ENCODE results near the gene SLC39A8.

DNA sequence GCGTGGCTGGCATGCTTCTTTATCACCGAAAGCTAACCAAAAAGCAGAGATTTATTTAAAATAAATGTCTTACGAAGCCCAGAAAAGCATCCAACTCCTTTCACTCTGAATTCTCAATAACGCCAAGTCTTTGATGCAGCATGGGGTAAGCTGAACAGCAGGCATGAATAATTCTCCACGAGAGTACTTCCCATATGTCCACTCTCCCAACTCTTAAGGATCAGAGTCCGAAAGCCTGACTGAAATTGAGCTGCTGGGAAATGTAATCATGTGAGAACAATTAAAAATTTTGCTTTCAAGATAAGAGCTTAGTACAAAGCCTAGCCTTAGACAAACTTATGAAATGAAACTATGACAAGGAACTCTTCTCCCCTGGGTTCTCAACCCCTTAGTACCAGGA lies 7.5 kb upstream of the SLC39A8 start:
- TF ChIP-seq, protein P1, sequence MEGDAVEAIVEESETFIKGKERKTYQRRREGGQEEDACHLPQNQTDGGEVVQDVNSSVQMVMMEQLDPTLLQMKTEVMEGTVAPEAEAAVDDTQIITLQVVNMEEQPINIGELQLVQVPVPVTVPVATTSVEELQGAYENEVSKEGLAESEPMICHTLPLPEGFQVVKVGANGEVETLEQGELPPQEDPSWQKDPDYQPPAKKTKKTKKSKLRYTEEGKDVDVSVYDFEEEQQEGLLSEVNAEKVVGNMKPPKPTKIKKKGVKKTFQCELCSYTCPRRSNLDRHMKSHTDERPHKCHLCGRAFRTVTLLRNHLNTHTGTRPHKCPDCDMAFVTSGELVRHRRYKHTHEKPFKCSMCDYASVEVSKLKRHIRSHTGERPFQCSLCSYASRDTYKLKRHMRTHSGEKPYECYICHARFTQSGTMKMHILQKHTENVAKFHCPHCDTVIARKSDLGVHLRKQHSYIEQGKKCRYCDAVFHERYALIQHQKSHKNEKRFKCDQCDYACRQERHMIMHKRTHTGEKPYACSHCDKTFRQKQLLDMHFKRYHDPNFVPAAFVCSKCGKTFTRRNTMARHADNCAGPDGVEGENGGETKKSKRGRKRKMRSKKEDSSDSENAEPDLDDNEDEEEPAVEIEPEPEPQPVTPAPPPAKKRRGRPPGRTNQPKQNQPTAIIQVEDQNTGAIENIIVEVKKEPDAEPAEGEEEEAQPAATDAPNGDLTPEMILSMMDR (IDR thresholded peaks at IDR 0.05; ENCODE audit: poor library complexity, severe bottlenecking) = no peak
- TF ChIP-seq EZH2 (IDR thresholded peaks at IDR 0.05; ENCODE audit: borderline replicate concordance, insufficient read depth, low read length, poor library complexity, severe bottlenecking) (no peak), POLR2AphosphoS5 (IDR thresholded peaks at IDR 0.05) (no peak), SMC3 (conservative IDR thresholded peaks at IDR 0.05; ENCODE audit: poor library complexity) (no peak), RAD21 (conservative IDR thresholded peaks at IDR 0.05) (no peak), EP300 (conservative IDR thresholded peaks at IDR 0.05; ENCODE audit: poor library complexity, severe bottlenecking) (no peak), TAF1 (IDR thresholded peaks at IDR 0.05; ENCODE audit: low read depth) (no peak)
- TF ChIP-seq, protein P2, sequence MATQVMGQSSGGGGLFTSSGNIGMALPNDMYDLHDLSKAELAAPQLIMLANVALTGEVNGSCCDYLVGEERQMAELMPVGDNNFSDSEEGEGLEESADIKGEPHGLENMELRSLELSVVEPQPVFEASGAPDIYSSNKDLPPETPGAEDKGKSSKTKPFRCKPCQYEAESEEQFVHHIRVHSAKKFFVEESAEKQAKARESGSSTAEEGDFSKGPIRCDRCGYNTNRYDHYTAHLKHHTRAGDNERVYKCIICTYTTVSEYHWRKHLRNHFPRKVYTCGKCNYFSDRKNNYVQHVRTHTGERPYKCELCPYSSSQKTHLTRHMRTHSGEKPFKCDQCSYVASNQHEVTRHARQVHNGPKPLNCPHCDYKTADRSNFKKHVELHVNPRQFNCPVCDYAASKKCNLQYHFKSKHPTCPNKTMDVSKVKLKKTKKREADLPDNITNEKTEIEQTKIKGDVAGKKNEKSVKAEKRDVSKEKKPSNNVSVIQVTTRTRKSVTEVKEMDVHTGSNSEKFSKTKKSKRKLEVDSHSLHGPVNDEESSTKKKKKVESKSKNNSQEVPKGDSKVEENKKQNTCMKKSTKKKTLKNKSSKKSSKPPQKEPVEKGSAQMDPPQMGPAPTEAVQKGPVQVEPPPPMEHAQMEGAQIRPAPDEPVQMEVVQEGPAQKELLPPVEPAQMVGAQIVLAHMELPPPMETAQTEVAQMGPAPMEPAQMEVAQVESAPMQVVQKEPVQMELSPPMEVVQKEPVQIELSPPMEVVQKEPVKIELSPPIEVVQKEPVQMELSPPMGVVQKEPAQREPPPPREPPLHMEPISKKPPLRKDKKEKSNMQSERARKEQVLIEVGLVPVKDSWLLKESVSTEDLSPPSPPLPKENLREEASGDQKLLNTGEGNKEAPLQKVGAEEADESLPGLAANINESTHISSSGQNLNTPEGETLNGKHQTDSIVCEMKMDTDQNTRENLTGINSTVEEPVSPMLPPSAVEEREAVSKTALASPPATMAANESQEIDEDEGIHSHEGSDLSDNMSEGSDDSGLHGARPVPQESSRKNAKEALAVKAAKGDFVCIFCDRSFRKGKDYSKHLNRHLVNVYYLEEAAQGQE (IDR thresholded peaks at IDR 0.05; ENCODE audit: borderline replicate concordance) = no peak

Measured in neural cell (in vitro differentiated cells).